ENCODE data around the gene FRMPD1. TPM values are rescaled to one million over a fixed set of nuclear protein-coding genes. Genes with fewer than 3 reads are reported as not detected.

Gene FRMPD1
- total and polyA plus RNA-seq, 2 experiments from 2014 or later, result not detected

- no peak overlapping the region for H3K9ac ChIP-seq
- 38% methylated on average over 2 of the region's 2 CpGs for WGBS, 2 experiments (ENCODE audit: low coverage in 1 of 2, low lambda C conversion rate in 2 of 2, missing lambda C conversion rate in 2 of 2)
- H3K27ac ChIP-seq, result no peak overlapping the region
- no peaks in the 10 kb centered on the region for H3F3A ChIP-seq (ENCODE audit: insufficient read depth)
- no peaks in the 10 kb centered on the region for H3K4me1 ChIP-seq (ENCODE audit: insufficient read depth)
- H3K9me2 ChIP-seq (ENCODE audit: insufficient read depth), result no peaks in the 10 kb centered on the region
- no peaks in the 10 kb centered on the region for H3K9me3 ChIP-seq (ENCODE audit: low read depth)
- no peak for TF ChIP-seq EZH2phosphoT487 (IDR thresholded peaks at IDR 0.05; ENCODE audit: insufficient read depth, low read depth)
- DNase-seq, result no peak
- no peak overlapping the region for H2AFZ ChIP-seq
- in situ Hi-C loops (cut with MboI), result no loop called here
- no peaks in the 10 kb centered on the region for H3K36me3 ChIP-seq (ENCODE audit: low read depth)
- H3K27me3 ChIP-seq (replicated peaks; ENCODE audit: insufficient read depth), result peaks cover 36% of the 10 kb centered on the region
- H4K20me1 ChIP-seq (ENCODE audit: insufficient read depth), result no peaks in the 10 kb centered on the region
- H3K4me2 ChIP-seq (ENCODE audit: unreplicated experiment), result no peak overlapping the region
- H3K79me2 ChIP-seq (ENCODE audit: insufficient read depth), result no peaks in the 10 kb centered on the region
- H3K4me3 ChIP-seq, result no peak overlapping the region
These were observed 68.8 kb downstream of the FRMPD1 start for GRCh38 chr9:37719526-37719925.

DNA sequence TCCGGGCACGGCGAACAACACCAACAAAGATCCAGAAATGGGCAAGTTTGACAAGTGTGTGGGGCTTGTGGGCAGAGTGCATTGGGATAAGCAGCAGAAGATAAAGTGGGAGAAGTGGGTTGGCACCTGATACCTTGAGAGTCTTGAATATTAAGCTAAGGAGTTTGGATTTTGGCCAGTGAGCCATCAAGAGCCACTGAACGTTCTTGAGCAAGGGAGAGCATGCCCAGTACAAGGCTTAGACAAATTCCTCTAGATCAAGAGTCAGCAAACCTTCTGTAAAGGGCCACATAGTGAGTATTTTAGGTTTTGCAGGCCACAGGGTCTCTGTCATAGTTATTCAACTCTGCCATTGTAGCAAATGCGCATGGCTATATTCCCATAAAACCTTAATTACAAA is 76.3 kb downstream of the FRMPD1 start:
- Histone ChIP-seq H3K36me3 (ENCODE audit: low read depth) (no peaks in the 10 kb centered on the region), H3K9me3 (ENCODE audit: low read depth) (no peaks in the 10 kb centered on the region), H3K4me2 (ENCODE audit: unreplicated experiment) (no peak overlapping the region), H3K4me1 (ENCODE audit: insufficient read depth) (no peaks in the 10 kb centered on the region), H3K9ac (no peak overlapping the region), H3K27me3 (replicated peaks; ENCODE audit: insufficient read depth) (peaks cover 33% of the 10 kb centered on the region), H2AFZ (no peak overlapping the region), H3K79me2 (ENCODE audit: insufficient read depth) (no peaks in the 10 kb centered on the region), H3K27ac (no peak overlapping the region), H3F3A (ENCODE audit: insufficient read depth) (no peaks in the 10 kb centered on the region), H3K9me2 (ENCODE audit: insufficient read depth) (no peaks in the 10 kb centered on the region), H4K20me1 (ENCODE audit: insufficient read depth) (no peaks in the 10 kb centered on the region), H3K4me3 (no peak overlapping the region)
- in situ Hi-C loops (cut with MboI), result no loop called here
- WGBS, 2 experiments (ENCODE audit: low coverage in 1 of 2, low lambda C conversion rate in 2 of 2, missing lambda C conversion rate in 2 of 2), result 65 to 74% methylated on average over 5 of the region's 5 CpGs
- TF ChIP-seq EZH2phosphoT487 (IDR thresholded peaks at IDR 0.05; ENCODE audit: insufficient read depth, low read depth), result no peak
- no peak for TF ChIP-seq EZH2 (IDR thresholded peaks at IDR 0.05; ENCODE audit: insufficient read depth, poor library complexity, severe bottlenecking)
- DNase-seq, result no peak

DNA sequence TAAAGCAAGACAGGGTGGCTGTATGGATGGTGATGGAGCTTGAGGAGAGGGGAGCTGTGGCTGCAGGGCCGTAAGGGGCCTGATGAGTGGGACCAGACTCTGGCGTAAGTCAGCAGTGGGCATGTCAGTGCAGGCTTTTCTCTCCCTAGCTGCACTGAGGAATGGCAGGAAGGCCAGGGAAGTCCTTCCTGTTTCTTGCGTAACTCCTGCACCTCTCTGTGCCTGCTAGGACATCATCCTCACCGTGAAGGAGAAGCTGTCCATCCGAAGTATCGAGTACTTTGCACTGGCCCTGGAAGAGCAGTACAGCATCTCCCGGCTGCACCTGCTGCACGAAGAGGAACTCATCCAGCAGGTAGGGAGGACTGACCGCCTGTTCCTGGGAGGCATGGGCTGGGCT is 78.7 kb downstream of the FRMPD1 start:
- no peaks in the 10 kb centered on the region for H3K9me2 ChIP-seq (ENCODE audit: insufficient read depth)
- H3K9me3 ChIP-seq (ENCODE audit: low read depth), result no peaks in the 10 kb centered on the region
- H3K27ac ChIP-seq, result no peak overlapping the region
- no peak overlapping the region for H3K9ac ChIP-seq
- H3K36me3 ChIP-seq (ENCODE audit: low read depth), result no peaks in the 10 kb centered on the region
- H3K4me3 ChIP-seq, result no peak overlapping the region
- no peak overlapping the region for H2AFZ ChIP-seq
- WGBS, 2 experiments (ENCODE audit: low coverage in 1 of 2, low lambda C conversion rate in 2 of 2, missing lambda C conversion rate in 2 of 2), result 81 to 84% methylated on average over 8 to 9 of the region's 9 CpGs
- no peaks in the 10 kb centered on the region for H4K20me1 ChIP-seq (ENCODE audit: insufficient read depth)
- no peaks in the 10 kb centered on the region for H3K4me1 ChIP-seq (ENCODE audit: insufficient read depth)
- no peaks in the 10 kb centered on the region for H3K79me2 ChIP-seq (ENCODE audit: insufficient read depth)
- H3K4me2 ChIP-seq (ENCODE audit: unreplicated experiment), result no peak overlapping the region
- no peak for DNase-seq
- TF ChIP-seq EZH2 (IDR thresholded peaks at IDR 0.05; ENCODE audit: insufficient read depth, poor library complexity, severe bottlenecking) (no peak), EZH2phosphoT487 (IDR thresholded peaks at IDR 0.05; ENCODE audit: insufficient read depth, low read depth) (no peak)
- in situ Hi-C loops (cut with MboI), result no loop called here
- H3F3A ChIP-seq (ENCODE audit: insufficient read depth), result no peaks in the 10 kb centered on the region
- peaks cover 58% of the 10 kb centered on the region for H3K27me3 ChIP-seq (replicated peaks; ENCODE audit: insufficient read depth)

DNA sequence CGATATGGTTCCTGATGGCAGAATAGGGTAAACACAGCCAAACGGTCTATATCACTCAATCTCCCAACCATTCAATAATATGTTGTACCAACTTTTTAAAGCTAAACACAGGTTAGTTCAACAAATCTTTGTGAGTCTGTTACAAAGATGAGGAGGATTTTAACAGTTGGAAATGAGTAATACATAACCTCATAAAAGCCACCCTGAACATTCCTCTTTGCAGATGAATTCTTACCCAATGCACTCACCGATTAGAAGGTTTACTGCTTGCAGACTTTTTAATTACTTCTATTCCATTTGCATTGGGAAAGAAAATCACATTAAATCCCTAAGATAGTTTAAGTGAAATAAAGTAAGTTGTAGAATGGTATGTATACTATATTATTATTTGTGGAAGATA is 79.5 kb downstream of the FRMPD1 start:
- no peaks in the 10 kb centered on the region for H3K36me3 ChIP-seq (ENCODE audit: low read depth)
- no peak overlapping the region for H3K9ac ChIP-seq
- no peaks in the 10 kb centered on the region for H3F3A ChIP-seq (ENCODE audit: insufficient read depth)
- H3K4me1 ChIP-seq (ENCODE audit: insufficient read depth), result no peaks in the 10 kb centered on the region
- no peak overlapping the region for H3K4me3 ChIP-seq
- no peaks in the 10 kb centered on the region for H4K20me1 ChIP-seq (ENCODE audit: insufficient read depth)
- WGBS, 2 experiments (ENCODE audit: low coverage in 1 of 2, low lambda C conversion rate in 2 of 2, missing lambda C conversion rate in 2 of 2), result 42 to 53% methylated on average over 3 of the region's 3 CpGs
- H3K9me2 ChIP-seq (ENCODE audit: insufficient read depth), result no peaks in the 10 kb centered on the region
- no peak overlapping the region for H2AFZ ChIP-seq
- no peaks in the 10 kb centered on the region for H3K79me2 ChIP-seq (ENCODE audit: insufficient read depth)
- H3K9me3 ChIP-seq (ENCODE audit: low read depth), result no peaks in the 10 kb centered on the region
- peaks cover 57% of the 10 kb centered on the region for H3K27me3 ChIP-seq (replicated peaks; ENCODE audit: insufficient read depth)
- no peak overlapping the region for H3K4me2 ChIP-seq (ENCODE audit: unreplicated experiment)
- H3K27ac ChIP-seq, result no peak overlapping the region
- TF ChIP-seq EZH2phosphoT487 (IDR thresholded peaks at IDR 0.05; ENCODE audit: insufficient read depth, low read depth), result no peak
- no peak for TF ChIP-seq EZH2 (IDR thresholded peaks at IDR 0.05; ENCODE audit: insufficient read depth, poor library complexity, severe bottlenecking)
- DNase-seq, result peak; percentile 40
- in situ Hi-C loops (cut with MboI), result no loop called here

DNA sequence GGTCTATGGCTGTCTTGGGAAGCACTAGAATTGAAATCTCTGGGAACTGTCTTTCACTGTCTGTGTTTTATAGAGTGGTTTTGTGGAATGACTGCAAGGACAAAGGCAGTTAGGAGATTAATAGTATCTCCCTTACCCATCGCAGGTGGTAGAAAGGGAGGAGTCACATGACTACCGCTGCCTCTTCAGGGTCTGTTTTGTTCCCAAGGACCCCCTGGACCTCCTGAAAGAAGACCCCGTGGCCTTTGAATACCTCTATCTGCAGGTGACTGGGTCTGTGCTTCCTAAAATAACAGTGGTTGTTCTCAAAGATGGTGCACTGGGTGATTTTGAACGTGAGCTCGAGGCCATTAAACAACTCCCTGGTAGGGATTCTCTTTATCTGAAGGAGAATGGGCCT is 80.1 kb downstream of the FRMPD1 start:
- Histone ChIP-seq H3K27me3 (replicated peaks; ENCODE audit: insufficient read depth) (peaks cover 57% of the 10 kb centered on the region), H3K4me2 (ENCODE audit: unreplicated experiment) (no peak overlapping the region)
- in situ Hi-C loops (cut with MboI), result no loop called here

More for the DNA sequence above, 80.1 kb downstream of the FRMPD1 start:
- no peak overlapping the region for H2AFZ ChIP-seq
- no peak overlapping the region for H3K27ac ChIP-seq
- H3K9ac ChIP-seq, result no peak overlapping the region
- H3K4me3 ChIP-seq, result no peak overlapping the region
- WGBS, 2 experiments (ENCODE audit: low coverage in 1 of 2, low lambda C conversion rate in 2 of 2, missing lambda C conversion rate in 2 of 2), result 37 to 45% methylated on average over 5 of the region's 5 CpGs
- no peaks in the 10 kb centered on the region for H3F3A ChIP-seq (ENCODE audit: insufficient read depth)
- no peaks in the 10 kb centered on the region for H3K9me3 ChIP-seq (ENCODE audit: low read depth)
- H4K20me1 ChIP-seq (ENCODE audit: insufficient read depth), result no peaks in the 10 kb centered on the region
- no peaks in the 10 kb centered on the region for H3K9me2 ChIP-seq (ENCODE audit: insufficient read depth)
- no peak for TF ChIP-seq EZH2phosphoT487 (IDR thresholded peaks at IDR 0.05; ENCODE audit: insufficient read depth, low read depth)
- no peak for TF ChIP-seq EZH2 (IDR thresholded peaks at IDR 0.05; ENCODE audit: insufficient read depth, poor library complexity, severe bottlenecking)
- no peak for DNase-seq
- H3K79me2 ChIP-seq (ENCODE audit: insufficient read depth), result no peaks in the 10 kb centered on the region
- H3K4me1 ChIP-seq (ENCODE audit: insufficient read depth), result no peaks in the 10 kb centered on the region
- H3K36me3 ChIP-seq (ENCODE audit: low read depth), result no peaks in the 10 kb centered on the region
